ENCODE data around the gene CELF2. TPM values are rescaled to one million over a fixed set of nuclear protein-coding genes. Genes with fewer than 3 reads are reported as not detected.

CELF2 gene
- total RNA-seq, 1 experiment from 2014 or later: not detected

GRCh38 chr10:11243425-11244222 lies 226.0 kb downstream of the CELF2 start:
- ChIA-PET CTCF (no interaction called here), POLR2A (ENCODE audit: low non-redundant PET) (no interaction called here)
- no TSS peak for BruUV-seq (replicated peaks)
- no peaks in the 10 kb centered on the region for H3K4me1 ChIP-seq (ENCODE audit: insufficient read depth, low read length, poor library complexity, severe bottlenecking)
- H3K4me3 ChIP-seq (ENCODE audit: low read depth, low read length, poor library complexity, severe bottlenecking): no peak overlapping the region
- no peaks in the 10 kb centered on the region for H3K9me3 ChIP-seq (ENCODE audit: low read depth, low read length, poor library complexity, severe bottlenecking)
- TF ChIP-seq, protein P1, sequence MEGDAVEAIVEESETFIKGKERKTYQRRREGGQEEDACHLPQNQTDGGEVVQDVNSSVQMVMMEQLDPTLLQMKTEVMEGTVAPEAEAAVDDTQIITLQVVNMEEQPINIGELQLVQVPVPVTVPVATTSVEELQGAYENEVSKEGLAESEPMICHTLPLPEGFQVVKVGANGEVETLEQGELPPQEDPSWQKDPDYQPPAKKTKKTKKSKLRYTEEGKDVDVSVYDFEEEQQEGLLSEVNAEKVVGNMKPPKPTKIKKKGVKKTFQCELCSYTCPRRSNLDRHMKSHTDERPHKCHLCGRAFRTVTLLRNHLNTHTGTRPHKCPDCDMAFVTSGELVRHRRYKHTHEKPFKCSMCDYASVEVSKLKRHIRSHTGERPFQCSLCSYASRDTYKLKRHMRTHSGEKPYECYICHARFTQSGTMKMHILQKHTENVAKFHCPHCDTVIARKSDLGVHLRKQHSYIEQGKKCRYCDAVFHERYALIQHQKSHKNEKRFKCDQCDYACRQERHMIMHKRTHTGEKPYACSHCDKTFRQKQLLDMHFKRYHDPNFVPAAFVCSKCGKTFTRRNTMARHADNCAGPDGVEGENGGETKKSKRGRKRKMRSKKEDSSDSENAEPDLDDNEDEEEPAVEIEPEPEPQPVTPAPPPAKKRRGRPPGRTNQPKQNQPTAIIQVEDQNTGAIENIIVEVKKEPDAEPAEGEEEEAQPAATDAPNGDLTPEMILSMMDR (conservative IDR thresholded peaks at IDR 0.05; ENCODE audit: low read depth, low read length): no peak
- no peak for TF ChIP-seq EZH2 (IDR thresholded peaks at IDR 0.05; ENCODE audit: borderline replicate concordance, low read depth, low read length, poor library complexity, severe bottlenecking)
- intact Hi-C loops (cut with micrococcal nuclease; ENCODE audit: unreplicated experiment): no loop called here
- H3K36me3 ChIP-seq (ENCODE audit: insufficient read depth, low read length, poor library complexity, severe bottlenecking): no peaks in the 10 kb centered on the region
- no peak overlapping the region for H3K27ac ChIP-seq (ENCODE audit: low read depth, low read length, poor library complexity, severe bottlenecking)
- no peak for DNase-seq (ENCODE audit: low spot score)
- H3K27me3 ChIP-seq (replicated peaks; ENCODE audit: insufficient read depth, low read depth, low read length, poor library complexity): peaks cover 39% of the 10 kb centered on the region

DNA sequence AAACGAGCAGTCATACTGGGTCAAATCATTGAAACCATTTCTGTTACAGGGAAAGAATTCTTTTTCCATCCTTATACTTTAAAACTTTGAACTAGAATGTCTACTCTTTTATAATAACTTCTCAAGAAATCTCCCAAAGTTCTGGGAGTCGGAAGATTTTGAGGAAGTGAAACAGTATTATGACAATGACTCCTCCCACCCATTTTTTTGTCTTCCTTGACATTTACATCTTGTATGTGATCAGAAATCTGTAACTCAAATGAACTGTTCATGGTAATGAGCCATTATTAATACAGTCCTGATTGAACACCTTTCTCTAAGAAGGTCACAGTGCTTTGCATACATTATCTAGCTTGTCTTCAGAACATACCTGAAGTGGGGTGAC lies 227.4 kb downstream of the CELF2 start:
- Histone ChIP-seq H3K36me3 (ENCODE audit: insufficient read depth, low read length, poor library complexity, severe bottlenecking) (no peaks in the 10 kb centered on the region), H3K9me3 (ENCODE audit: low read depth, low read length, poor library complexity, severe bottlenecking) (no peaks in the 10 kb centered on the region), H3K27me3 (replicated peaks; ENCODE audit: insufficient read depth, low read depth, low read length, poor library complexity) (peaks cover 45% of the 10 kb centered on the region), H3K4me3 (ENCODE audit: low read depth, low read length, poor library complexity, severe bottlenecking) (no peak overlapping the region), H3K4me1 (ENCODE audit: insufficient read depth, low read length, poor library complexity, severe bottlenecking) (no peaks in the 10 kb centered on the region), H3K27ac (ENCODE audit: low read depth, low read length, poor library complexity, severe bottlenecking) (no peak overlapping the region)
- TF ChIP-seq EZH2 (IDR thresholded peaks at IDR 0.05; ENCODE audit: borderline replicate concordance, low read depth, low read length, poor library complexity, severe bottlenecking): no peak
- TF ChIP-seq, protein P1 (conservative IDR thresholded peaks at IDR 0.05; ENCODE audit: low read depth, low read length): no peak
- no TSS peak for BruUV-seq (replicated peaks)
- ChIA-PET POLR2A (ENCODE audit: low non-redundant PET) (no interaction called here), CTCF (no interaction called here)
- DNase-seq (ENCODE audit: low spot score): no peak
- intact Hi-C loops (cut with micrococcal nuclease; ENCODE audit: unreplicated experiment): no loop called here

DNA sequence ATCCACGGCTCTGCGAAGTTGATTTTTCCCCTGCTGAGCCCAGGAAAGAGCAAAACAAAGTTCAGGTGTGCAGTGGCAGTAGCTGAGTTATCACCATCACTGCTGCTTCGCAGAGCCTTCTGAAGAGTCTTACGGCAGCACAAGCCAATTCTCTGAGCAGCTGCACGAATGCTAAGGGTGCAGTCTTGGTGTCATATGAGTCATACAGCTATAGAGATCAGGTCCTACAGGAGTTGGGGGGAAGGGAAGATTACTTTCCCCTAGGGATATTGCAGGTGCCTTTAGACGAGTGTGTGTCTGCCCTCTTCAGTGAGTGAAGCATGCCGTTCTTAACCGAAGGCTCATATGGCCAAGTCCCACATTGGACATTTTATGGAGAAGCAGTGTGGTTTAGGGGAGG lies 227.8 kb downstream of the CELF2 start:
- CTCF ChIA-PET: no interaction called here
- BruUV-seq (replicated peaks): no TSS peak

More for the DNA sequence above, 227.8 kb downstream of the CELF2 start:
- Histone ChIP-seq H3K4me3 (ENCODE audit: low read depth, low read length, poor library complexity, severe bottlenecking) (no peak overlapping the region), H3K27ac (ENCODE audit: low read depth, low read length, poor library complexity, severe bottlenecking) (no peak overlapping the region), H3K4me1 (ENCODE audit: insufficient read depth, low read length, poor library complexity, severe bottlenecking) (no peaks in the 10 kb centered on the region), H3K36me3 (ENCODE audit: insufficient read depth, low read length, poor library complexity, severe bottlenecking) (no peaks in the 10 kb centered on the region), H3K9me3 (ENCODE audit: low read depth, low read length, poor library complexity, severe bottlenecking) (no peaks in the 10 kb centered on the region), H3K27me3 (replicated peaks; ENCODE audit: insufficient read depth, low read depth, low read length, poor library complexity) (peaks cover 49% of the 10 kb centered on the region)
- POLR2A ChIA-PET (ENCODE audit: low non-redundant PET): no interaction called here
- TF ChIP-seq, protein P1 (conservative IDR thresholded peaks at IDR 0.05; ENCODE audit: low read depth, low read length): no peak
- no peak for TF ChIP-seq EZH2 (IDR thresholded peaks at IDR 0.05; ENCODE audit: borderline replicate concordance, low read depth, low read length, poor library complexity, severe bottlenecking)
- no peak for DNase-seq (ENCODE audit: low spot score)
- intact Hi-C loops (cut with micrococcal nuclease; ENCODE audit: unreplicated experiment): no loop called here
